MM.1S (cell line): ENCODE results near the gene SGSM1.

ENCODE experiments used
- DNase-seq: peaks from one replicate; pipeline ENCODE4 v3.0.0-alpha.2; 2015
- H2AFZ ChIP-seq: fragments of 300-600 bp; sonication (generic); 2 replicates; pipeline ENCODE4 v1.6.0; 2016; ENCODE audit warnings: antibody characterized with exemption, low read length
- H3F3A ChIP-seq: fragments of 300-600 bp; sonication (generic); 2 replicates; pipeline ENCODE4 v1.6.1; 2016; ENCODE audit warnings: mild to moderate bottlenecking, antibody characterized with exemption, low read length, moderate library complexity, mixed read lengths; ENCODE audit not compliant: insufficient read depth
- H3K27ac ChIP-seq: fragments of 300-600 bp; sonication (generic); 2 replicates; pipeline ENCODE4 v1.5.1; 2016; ENCODE audit warnings: mild to moderate bottlenecking, low read length
- H3K27me3 ChIP-seq: fragments of 300-600 bp; sonication (generic); replicated peaks from 2 replicates; pipeline ENCODE4 v1.6.0; 2016; ENCODE audit warnings: low read length; ENCODE audit not compliant: insufficient read depth
- H3K36me3 ChIP-seq: fragments of 300-600 bp; sonication (generic); replicated peaks from 2 replicates; pipeline ENCODE4 v1.6.1; 2016; ENCODE audit warnings: mild to moderate bottlenecking, low read length, mixed read lengths; ENCODE audit not compliant: insufficient read depth
- H3K4me1 ChIP-seq: fragments of 300-600 bp; sonication (generic); 2 replicates; pipeline ENCODE4 v1.6.1; 2016; ENCODE audit warnings: low read length, mixed read lengths
- H3K4me2 ChIP-seq: fragments of 300-600 bp; sonication (generic); 2 replicates; pipeline ENCODE4 v1.6.0; 2016; ENCODE audit warnings: low read depth, low read length
- H3K4me3 ChIP-seq: fragments of 300-600 bp; sonication (generic); 2 replicates; pipeline ENCODE4 v1.5.1; 2016; ENCODE audit warnings: low read length, mixed read lengths
- H3K79me2 ChIP-seq: fragments of 300-600 bp; sonication (generic); 2 replicates; pipeline ENCODE4 v1.6.1; 2016; ENCODE audit warnings: mixed run types, low read length, mixed read lengths
- H3K9ac ChIP-seq: fragments of 300-600 bp; sonication (generic); 2 replicates; pipeline ENCODE4 v1.6.1; 2016; ENCODE audit warnings: low read length, mixed read lengths
- H3K9me2 ChIP-seq: fragments of 300-600 bp; sonication (generic); replicated peaks from 2 replicates; pipeline ENCODE4 v1.6.1; 2016; ENCODE audit warnings: mild to moderate bottlenecking, low read length, mixed read lengths; ENCODE audit not compliant: insufficient read depth
- H3K9me3 ChIP-seq: fragments of 300-600 bp; sonication (generic); replicated peaks from 2 replicates; pipeline ENCODE4 v1.6.1; 2016; ENCODE audit warnings: mild to moderate bottlenecking, low read length, mixed read lengths; ENCODE audit not compliant: insufficient read depth
- H4K20me1 ChIP-seq: fragments of 300-600 bp; sonication (generic); 2 replicates; pipeline ENCODE4 v1.6.1; 2016; ENCODE audit warnings: mild to moderate bottlenecking, low read length, moderate library complexity, mixed read lengths; ENCODE audit not compliant: insufficient read depth
- CTCF ChIP-seq: fragments of 300-600 bp; sonication (generic); IDR thresholded peaks from 2 replicates; pipeline ENCODE4 v1.5.1; 2016; ENCODE audit warnings: antibody characterized with exemption, low read length, mixed read lengths
- EZH2 ChIP-seq: fragments of 300-600 bp; sonication (generic); optimal IDR thresholded peaks from 2 replicates; pipeline ENCODE3; 2017; ENCODE audit warnings: low read depth, mild to moderate bottlenecking, antibody characterized with exemption, low read length, mixed read lengths
- EZH2phosphoT487 ChIP-seq: fragments of 300-600 bp; sonication (generic); IDR thresholded peaks from 2 replicates; pipeline ENCODE4 v1.6.1; 2018; ENCODE audit warnings: antibody characterized with exemption, low read length

The SGSM1 gene

GRCh38 chr22:24857576-24857975, 51.6 kb downstream of the SGSM1 start:
- H3K36me3 ChIP-seq: no peaks in the 10 kb centered on the region
- H3K27ac ChIP-seq: no peak overlapping the region
- H3K9me3 ChIP-seq: no peaks in the 10 kb centered on the region
- no peak overlapping the region for H3K4me3 ChIP-seq
- H3K27me3 ChIP-seq: peaks cover 62% of the 10 kb centered on the region
- no peaks in the 10 kb centered on the region for H3K79me2 ChIP-seq
- no peak overlapping the region for H3K4me2 ChIP-seq
- H2AFZ ChIP-seq: no peak overlapping the region
- TF ChIP-seq CTCF: no peak
- no peak for TF ChIP-seq EZH2phosphoT487
- TF ChIP-seq EZH2: no peak
- H3F3A ChIP-seq: no peaks in the 10 kb centered on the region
- DNase-seq: no peak
- no peak overlapping the region for H3K9ac ChIP-seq
- H3K4me1 ChIP-seq: no peaks in the 10 kb centered on the region
- H4K20me1 ChIP-seq: no peaks in the 10 kb centered on the region
- H3K9me2 ChIP-seq: no peaks in the 10 kb centered on the region

GRCh38 chr22:24859587-24859986, 53.6 kb downstream of the SGSM1 start:
- H3K27ac ChIP-seq: no peak overlapping the region
- H3K79me2 ChIP-seq: no peaks in the 10 kb centered on the region
- H3F3A ChIP-seq: no peaks in the 10 kb centered on the region
- no peaks in the 10 kb centered on the region for H4K20me1 ChIP-seq
- no peak overlapping the region for H3K4me3 ChIP-seq
- TF ChIP-seq EZH2phosphoT487 (no peak), CTCF (no peak), EZH2 (no peak)
- DNase-seq: no peak
- H3K4me1 ChIP-seq: no peaks in the 10 kb centered on the region
- no peaks in the 10 kb centered on the region for H3K9me3 ChIP-seq
- H2AFZ ChIP-seq: no peak overlapping the region
- H3K27me3 ChIP-seq: peaks cover 73% of the 10 kb centered on the region
- no peaks in the 10 kb centered on the region for H3K9me2 ChIP-seq
- no peak overlapping the region for H3K9ac ChIP-seq
- no peaks in the 10 kb centered on the region for H3K36me3 ChIP-seq
- no peak overlapping the region for H3K4me2 ChIP-seq

GRCh38 chr22:24865508-24865907, 59.5 kb downstream of the SGSM1 start:
- no peak for TF ChIP-seq CTCF
- TF ChIP-seq EZH2phosphoT487: no peak
- no peak for TF ChIP-seq EZH2
- H3K27ac ChIP-seq: no peak overlapping the region
- no peaks in the 10 kb centered on the region for H3K79me2 ChIP-seq
- H3K36me3 ChIP-seq: no peaks in the 10 kb centered on the region
- no peak for DNase-seq
- H3K4me2 ChIP-seq: no peak overlapping the region
- H3K4me3 ChIP-seq: no peak overlapping the region
- no peak overlapping the region for H2AFZ ChIP-seq
- H3F3A ChIP-seq: no peaks in the 10 kb centered on the region
- H3K27me3 ChIP-seq: peaks cover 79% of the 10 kb centered on the region
- no peaks in the 10 kb centered on the region for H4K20me1 ChIP-seq
- no peaks in the 10 kb centered on the region for H3K9me2 ChIP-seq
- H3K4me1 ChIP-seq: no peaks in the 10 kb centered on the region
- H3K9me3 ChIP-seq: no peaks in the 10 kb centered on the region
- no peak overlapping the region for H3K9ac ChIP-seq
